ENCODE measurements around the gene KHDC4. TPM values are rescaled to one million over a fixed set of nuclear protein-coding genes. Genes with fewer than 3 reads are reported as not detected.

Gene KHDC4
- total and polyA plus RNA-seq, 2 of the 13 experiments (the other 11 are each of a cell fraction or from before 2014, with no cell fraction given): 33.5 to 92.0 TPM

- TF ChIP-seq ZNF678 (CRISPR knock-in tag; IDR thresholded peaks at IDR 0.05) (no peak), FUBP1 (CRISPR knock-in tag; IDR thresholded peaks at IDR 0.05; ENCODE audit: borderline replicate concordance) (no peak), MEIS1 (CRISPR knock-in tag; IDR thresholded peaks at IDR 0.05; ENCODE audit: borderline replicate concordance) (no peak), REPIN1 (CRISPR knock-in tag; IDR thresholded peaks at IDR 0.05; ENCODE audit: borderline replicate concordance, low read depth) (no peak), HOXD1 (CRISPR knock-in tag; IDR thresholded peaks at IDR 0.05) (no peak), MBD4 (IDR thresholded peaks at IDR 0.05; ENCODE audit: borderline replicate concordance, low read length) (no peak), ZFY (CRISPR knock-in tag; IDR thresholded peaks at IDR 0.05) (peak; percentile 79), ZNF232 (CRISPR knock-in tag; IDR thresholded peaks at IDR 0.05; ENCODE audit: borderline replicate concordance) (no peak), PHF5A (CRISPR knock-in tag; IDR thresholded peaks at IDR 0.05; ENCODE audit: low read depth, unreplicated experiment) (no peak), CSRNP2 (CRISPR knock-in tag; conservative IDR thresholded peaks at IDR 0.05; ENCODE audit: low read depth) (no peak), ZNF749 (CRISPR knock-in tag; IDR thresholded peaks at IDR 0.05; ENCODE audit: borderline replicate concordance) (no peak), SIN3A (IDR thresholded peaks at IDR 0.05; ENCODE audit: borderline replicate concordance, low read depth, low read length) (0 out of 2 replicates have a peak, but pooled peaks have one; percentile 7), PAX8 (CRISPR knock-in tag; IDR thresholded peaks at IDR 0.05; ENCODE audit: borderline replicate concordance) (no peak), SNRNP70 (IDR thresholded peaks at IDR 0.05; ENCODE audit: low read depth, low read length) (no peak), NFIC (IDR thresholded peaks at IDR 0.05; ENCODE audit: low read length) (peak; percentile 85), DMTF1 (CRISPR knock-in tag; IDR thresholded peaks at IDR 0.05) (no peak), ISX (CRISPR knock-in tag; conservative IDR thresholded peaks at IDR 0.05) (no peak), CC2D1A (CRISPR knock-in tag; IDR thresholded peaks at IDR 0.05) (no peak), ZKSCAN8 (CRISPR knock-in tag; IDR thresholded peaks at IDR 0.05; ENCODE audit: borderline replicate concordance) (0 out of 2 replicates have a peak, but pooled peaks have one; percentile 34), AFF4 (CRISPR knock-in tag; IDR thresholded peaks at IDR 0.05) (peak; percentile 60; the same call in 1 of the 2 replicates), SP5 (CRISPR knock-in tag; IDR thresholded peaks at IDR 0.05; ENCODE audit: borderline replicate concordance, low read depth) (peak; percentile 61; the same call in 1 of the 2 replicates)
Measured at GRCh38 chr1:155940482-155940992, 6.3 kb upstream of the KHDC4 start (continued).
